22Rv1 (cell line): Measurements from ENCODE around the gene TC2N.

Source experiments
- ZFX ChIP-seq: fragments of 450-650 bp; IDR thresholded peaks from 2 replicates; pipeline ENCODE4 v1.6.1; 2017; ENCODE audit warnings: antibody characterized with exemption, borderline replicate concordance
- TF ChIP-seq, protein P1 (sequence below): fragments of 450-650 bp; IDR thresholded peaks from 2 replicates; pipeline ENCODE4 v1.5.1; 2017; ENCODE audit warnings: mild to moderate bottlenecking

- TF ChIP-seq, protein P1, sequence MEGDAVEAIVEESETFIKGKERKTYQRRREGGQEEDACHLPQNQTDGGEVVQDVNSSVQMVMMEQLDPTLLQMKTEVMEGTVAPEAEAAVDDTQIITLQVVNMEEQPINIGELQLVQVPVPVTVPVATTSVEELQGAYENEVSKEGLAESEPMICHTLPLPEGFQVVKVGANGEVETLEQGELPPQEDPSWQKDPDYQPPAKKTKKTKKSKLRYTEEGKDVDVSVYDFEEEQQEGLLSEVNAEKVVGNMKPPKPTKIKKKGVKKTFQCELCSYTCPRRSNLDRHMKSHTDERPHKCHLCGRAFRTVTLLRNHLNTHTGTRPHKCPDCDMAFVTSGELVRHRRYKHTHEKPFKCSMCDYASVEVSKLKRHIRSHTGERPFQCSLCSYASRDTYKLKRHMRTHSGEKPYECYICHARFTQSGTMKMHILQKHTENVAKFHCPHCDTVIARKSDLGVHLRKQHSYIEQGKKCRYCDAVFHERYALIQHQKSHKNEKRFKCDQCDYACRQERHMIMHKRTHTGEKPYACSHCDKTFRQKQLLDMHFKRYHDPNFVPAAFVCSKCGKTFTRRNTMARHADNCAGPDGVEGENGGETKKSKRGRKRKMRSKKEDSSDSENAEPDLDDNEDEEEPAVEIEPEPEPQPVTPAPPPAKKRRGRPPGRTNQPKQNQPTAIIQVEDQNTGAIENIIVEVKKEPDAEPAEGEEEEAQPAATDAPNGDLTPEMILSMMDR, result no peak
- no peak for TF ChIP-seq ZFX
Observed at GRCh38 chr14:91882776-91883175, 15.4 kb upstream of the TC2N start.
